Measurements from ENCODE around the gene C8B.

C8B gene

DNA sequence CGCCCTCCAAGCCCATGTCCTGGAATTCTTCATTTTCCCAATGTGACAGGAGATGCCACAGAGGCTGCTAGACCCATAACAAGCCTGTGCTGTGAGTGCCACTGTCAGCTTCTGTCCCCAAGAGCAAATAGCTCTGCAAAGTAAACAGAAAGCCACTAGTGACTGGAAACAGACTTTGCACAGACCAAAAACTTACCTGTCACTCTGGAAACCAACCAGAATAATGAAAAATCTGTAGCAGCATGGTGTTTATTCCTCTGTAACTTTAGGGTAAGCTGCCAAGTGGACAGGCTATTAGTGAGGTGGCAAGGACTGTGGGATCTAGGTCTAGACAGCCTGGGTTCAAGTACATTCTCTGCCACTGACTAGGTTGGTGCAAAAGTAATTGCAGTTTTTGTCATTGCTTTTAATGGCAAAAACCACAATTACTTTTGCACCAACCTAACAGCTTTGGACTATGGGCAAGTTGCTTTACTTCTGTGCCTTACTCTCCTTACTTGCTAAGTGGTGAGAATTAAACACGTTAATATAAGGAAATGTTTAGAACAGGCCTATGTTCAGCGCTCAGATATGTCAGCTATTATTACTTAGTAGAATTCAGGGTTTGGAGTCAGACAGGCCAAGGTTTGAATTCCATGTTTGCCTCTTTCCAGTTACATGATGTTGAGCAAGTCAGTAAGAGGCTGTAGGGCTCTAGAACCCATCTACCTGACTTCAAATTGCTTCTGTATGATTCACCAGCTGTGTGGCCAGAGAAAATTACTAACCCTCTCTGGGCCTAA is at the start of gene C8B:
Gene C8B, minus strand, starts transcription at position 100 of the 782 bp plus-strand sequence. Its CDS starts 67 bp downstream, at position 33.
- DNase-seq (ENCODE audit: low read depth in 2 of 2): no peak

DNA sequence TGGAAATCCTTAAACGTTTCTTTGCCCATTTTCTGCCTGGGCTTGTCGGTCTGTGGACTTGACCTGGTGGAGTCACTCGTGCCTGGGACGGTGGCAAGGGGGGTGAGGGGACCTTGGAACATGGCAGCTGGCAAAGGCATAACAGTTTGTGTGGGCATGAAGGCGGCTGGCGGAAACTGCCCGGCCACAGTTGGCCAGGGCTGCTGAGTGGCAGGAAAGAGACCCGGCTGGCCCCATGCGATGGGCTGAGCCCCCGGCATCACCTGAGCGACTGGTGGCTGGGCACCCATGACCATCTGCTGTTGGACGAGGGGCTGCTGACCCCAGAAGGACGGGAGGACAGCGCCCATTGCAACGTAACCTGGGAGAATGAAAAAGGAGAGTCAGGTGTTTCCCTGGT is 49.3 kb upstream of the C8B start:
- DNase-seq (ENCODE audit: low read depth in 2 of 2): no peak

DNA sequence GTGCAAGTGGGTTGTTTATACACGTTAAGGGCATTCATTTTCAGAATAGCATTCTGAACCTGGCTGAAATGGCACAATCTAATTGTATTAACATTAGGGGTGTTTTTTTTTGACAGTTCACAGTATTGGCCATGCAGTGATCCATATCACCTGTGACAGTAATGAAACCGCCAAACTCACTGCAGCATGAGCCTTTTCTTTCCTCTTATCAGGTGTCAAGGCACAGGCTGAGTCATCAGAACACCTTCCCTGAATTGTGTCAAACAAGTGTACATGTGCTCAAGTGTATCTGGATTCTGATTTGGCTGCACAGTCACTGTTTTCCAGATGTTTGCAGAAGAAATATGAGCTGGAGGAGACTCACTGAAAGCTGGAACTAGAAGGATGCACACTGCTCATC is 47.7 kb upstream of the C8B start:
- DNase-seq (ENCODE audit: low read depth in 2 of 2): no peak

DNA sequence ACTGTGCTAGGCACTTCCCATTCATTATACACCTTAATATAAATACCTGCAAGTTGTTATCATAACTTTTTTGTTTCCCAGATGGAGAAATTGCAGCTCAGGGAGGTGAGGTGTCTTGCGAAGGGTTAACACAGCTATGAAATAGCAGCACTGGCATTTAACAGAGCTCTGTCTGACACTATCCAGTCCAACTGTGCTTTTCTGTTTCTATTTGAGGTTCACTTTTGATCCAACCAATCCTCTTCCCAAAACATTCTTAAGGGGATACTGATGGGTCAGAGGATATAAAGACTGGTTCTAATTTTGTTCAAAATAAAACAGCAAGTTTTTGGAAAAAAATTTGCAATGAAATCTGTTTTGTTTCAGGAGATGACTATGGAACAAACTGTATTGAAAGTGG is 46.5 kb upstream of the C8B start:
- DNase-seq (ENCODE audit: low read depth in 2 of 2): no peak

DNA sequence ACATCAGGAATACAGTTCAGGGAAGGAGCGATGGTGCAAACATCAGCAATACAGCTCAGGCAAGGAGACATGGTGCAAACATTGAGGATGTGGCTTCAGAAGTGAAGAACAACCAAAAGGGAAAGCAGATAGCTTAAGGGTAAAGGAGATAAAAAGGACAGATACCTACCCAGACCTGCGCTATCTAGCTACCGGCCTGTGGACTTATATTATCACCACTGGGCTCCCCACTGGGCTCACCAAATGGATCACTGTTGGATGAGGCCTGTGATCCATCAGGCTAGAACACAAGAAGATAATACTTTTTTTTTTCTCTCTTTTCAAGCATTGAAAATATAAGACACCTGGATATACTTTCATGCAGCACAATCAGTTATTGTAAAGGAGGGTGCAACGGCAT is 44.7 kb upstream of the C8B start:
- DNase-seq (ENCODE audit: low read depth in 2 of 2): no peak

DNA sequence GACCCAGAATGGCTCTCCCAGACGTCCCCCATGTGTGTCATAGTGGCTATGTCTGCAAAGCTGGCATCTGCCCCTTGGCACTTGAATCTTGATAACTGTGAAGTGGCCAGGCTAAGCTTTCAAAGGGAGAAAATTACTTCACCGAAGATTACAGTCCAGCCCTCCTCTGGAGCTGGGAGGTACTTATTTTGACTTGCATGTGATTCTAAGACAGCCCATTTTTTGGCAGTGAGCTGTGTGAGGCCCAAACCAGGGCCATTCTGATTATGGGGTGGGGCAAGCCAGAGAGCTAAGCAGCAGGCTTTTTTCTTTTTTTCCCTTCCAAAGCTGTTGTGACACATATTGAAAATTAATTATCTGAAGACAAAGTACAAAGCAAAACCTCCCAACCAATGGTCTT is 42.1 kb upstream of the C8B start:
- DNase-seq (ENCODE audit: low read depth in 2 of 2): no peak

DNA sequence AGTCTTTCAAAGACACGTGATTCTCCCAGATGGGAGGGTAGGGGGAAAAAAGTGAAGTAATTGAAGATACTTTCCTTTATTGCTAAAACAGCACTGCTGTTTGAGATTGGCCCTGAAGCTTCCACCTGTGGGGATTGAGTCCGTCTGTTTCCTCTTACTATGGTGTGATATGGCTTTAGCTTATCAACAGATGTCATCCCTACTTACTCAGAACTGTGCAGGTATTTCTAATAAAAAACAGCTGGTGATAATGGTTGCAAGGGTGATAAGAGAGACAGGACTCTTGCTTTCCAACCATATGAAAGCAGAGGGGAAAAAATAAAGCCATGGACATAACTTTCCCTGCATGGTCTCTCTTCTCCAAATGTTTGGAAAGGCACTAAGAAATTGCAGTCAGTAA is 41.7 kb upstream of the C8B start:
- no peak for DNase-seq (ENCODE audit: low read depth in 2 of 2)

DNA sequence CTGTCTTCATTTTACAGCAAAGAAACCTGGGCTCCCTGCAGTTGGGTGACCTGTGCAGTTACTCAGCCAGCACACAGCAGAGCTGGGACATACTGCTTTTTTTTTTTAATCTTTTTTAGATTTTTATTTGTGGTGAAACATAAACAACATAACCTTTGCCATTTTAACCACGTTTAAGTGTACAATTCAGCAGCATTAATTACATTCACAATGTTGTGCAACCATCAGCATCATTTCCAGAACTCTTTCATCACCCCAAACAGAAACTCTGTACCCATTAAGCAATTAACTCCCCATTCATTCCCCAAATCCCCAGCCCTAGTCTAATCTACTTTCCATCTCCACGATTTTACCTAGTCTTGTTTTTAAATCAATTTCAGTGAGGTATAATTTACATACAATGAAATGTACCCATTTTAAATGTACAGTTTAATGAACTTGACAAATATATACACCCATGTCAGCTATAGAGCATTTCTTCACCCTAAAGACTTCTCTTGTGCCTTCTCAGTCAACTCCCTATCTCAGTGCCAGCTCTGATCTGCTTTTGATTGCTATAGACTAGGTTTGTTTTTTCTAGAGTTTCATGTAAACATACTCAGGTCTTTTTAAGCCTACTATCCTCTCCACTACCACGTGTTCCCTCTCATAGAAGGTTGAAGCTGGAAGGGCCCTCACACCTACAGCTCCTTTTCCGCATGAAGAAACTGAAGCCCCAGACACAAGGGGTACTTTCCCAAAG is 37.8 kb upstream of the C8B start:
- no peak for DNase-seq (ENCODE audit: low read depth in 2 of 2)

DNA sequence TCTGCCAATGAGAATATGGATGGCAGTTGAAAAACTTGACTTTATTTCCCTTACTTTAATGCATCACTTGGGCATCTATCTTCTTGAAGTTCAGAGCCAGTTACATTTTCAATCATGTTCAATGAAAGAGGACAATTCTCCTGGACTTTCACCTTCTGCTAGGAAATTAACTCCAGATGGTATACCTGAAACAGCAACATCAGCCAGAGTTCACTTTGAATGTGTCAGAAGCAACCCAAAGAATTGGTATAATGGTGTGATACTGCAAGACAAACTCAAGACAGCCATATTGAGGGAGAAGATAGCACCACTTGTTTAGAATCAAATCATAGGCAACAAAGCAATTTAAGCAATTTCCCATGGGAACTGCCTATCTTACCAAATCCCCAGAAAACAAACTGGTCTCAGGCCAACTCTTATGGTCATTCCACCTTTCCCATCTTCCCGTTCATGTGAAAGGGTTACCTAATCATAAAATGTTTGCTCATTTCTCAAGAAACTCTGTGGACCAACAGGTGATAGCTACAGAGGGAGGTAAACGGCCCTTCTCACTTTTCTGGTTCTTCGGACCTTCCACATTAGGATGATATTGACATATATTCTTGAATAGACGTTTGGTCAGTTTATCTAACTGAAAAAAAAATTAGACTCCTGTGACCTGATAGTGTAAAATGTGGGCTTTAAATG is 29.7 kb upstream of the C8B start:
- DNase-seq (ENCODE audit: low read depth in 2 of 2): no peak

DNA sequence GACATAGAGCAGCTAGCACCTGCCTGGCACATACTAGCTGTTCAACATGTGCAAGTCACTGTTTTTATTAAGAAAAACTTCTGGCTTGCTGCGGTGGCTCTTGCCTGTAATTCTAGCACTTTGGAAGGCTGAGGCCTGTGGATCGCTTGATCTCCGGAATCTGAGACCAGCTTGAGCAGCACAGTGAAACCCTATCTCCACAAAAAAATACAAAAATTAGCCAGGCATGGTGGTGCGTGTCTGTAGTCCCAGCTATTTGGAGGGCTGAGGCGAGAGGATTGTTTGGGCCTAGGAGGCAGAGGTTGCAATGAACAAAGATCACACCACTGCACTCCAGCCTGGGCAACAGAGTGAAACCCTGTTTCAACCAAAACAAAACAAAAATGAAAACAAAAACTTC is 27.7 kb upstream of the C8B start:
- DNase-seq (ENCODE audit: low read depth in 2 of 2): no peak

DNA sequence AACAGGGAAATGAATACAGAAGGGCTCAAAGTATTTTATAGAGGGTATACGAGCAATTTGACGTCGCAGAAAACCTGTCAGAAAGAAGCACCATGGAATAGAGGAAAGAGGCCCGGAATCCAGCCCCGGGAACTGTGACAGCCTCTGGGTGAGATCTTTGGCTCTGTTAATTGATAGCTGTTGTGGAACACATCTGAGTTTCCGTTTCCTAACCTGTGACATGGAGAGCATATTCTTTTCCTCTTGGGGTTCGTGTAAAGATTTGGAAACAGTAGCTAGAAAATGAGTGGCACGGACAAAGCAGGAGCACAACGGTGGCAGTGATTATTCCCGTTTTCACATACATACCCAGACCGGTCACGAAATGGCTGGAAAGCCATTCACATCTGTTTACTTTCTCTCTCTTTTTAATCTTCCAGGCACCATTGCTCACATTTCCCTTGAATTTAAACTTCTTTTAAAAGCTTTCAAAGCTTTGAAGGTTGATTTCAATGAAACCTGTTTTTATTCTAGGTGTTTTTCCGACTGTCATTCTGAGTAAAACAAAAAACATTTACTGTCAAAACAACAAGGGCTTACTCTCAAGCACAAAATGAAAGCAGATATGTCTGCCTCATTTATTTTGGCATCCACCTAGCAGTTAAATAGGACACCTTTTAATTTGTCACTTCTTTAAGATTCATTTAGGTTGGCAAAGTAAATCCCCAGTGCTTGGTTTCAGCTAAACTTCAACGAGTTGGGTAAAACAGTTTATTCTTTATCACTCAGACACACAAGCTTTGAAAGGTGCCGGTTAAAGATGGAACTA is 26.7 kb upstream of the C8B start:
- no peak for DNase-seq (ENCODE audit: low read depth in 2 of 2)

DNA sequence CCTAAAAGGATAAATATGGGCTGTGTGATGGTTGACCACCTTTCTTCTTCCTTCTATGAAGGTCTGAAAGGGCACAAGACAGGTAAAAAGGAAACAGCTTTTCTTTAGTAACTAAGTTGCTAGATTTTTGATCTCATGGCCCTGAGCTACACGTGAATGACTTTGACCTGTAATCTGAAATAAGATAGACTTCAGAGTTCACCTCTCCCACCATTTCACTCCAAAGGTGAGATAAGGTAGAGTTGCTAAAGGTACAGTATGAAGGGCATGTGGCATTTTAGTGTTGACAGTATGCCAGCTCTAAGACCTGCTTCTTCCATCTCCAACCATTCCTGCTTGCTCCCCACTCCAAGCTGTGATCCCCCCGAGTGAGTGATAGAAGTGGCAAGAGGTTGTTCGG is 25.8 kb upstream of the C8B start:
- no peak for DNase-seq (ENCODE audit: low read depth in 2 of 2)

DNA sequence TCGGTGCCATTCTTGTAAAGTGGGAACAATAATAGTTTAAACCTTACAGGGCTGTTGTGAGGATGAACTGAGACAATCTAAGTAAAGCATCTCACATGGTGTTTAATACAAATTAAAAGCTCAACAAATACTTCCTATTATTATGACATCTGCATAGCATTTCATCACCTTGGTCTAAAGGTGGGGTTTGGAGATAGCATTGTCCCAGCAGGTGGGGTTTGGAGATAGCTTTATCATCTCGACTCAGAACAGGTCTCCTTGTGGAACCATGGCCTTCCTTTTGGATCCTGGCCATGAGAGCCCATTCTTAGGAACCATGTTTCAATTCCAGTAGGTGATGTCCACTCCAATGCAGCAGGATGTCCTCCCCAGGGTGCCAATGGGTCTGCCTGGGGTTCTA is 20.6 kb upstream of the C8B start:
- no peak for DNase-seq (ENCODE audit: low read depth in 2 of 2)

DNA sequence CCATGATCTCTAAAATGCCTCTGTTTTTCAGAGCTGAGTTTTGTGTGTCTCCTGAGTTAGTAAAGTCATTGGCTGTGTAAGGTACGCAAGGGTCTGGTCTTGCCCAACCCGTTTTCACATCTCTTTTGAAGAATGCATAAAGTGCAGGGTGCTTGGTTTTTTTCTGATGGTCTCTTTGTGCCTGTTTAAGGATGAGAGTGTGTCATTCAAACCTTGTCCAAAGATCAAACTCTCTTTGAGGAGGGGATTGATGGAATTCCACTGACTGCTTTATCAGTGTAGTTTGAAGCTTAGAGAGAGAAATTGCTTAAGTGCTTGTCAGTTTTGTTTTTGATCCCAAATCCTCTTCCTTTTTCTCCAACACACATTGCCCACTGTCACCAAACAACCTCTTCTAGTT is 20.0 kb upstream of the C8B start:
- DNase-seq (ENCODE audit: low read depth in 2 of 2): no peak

DNA sequence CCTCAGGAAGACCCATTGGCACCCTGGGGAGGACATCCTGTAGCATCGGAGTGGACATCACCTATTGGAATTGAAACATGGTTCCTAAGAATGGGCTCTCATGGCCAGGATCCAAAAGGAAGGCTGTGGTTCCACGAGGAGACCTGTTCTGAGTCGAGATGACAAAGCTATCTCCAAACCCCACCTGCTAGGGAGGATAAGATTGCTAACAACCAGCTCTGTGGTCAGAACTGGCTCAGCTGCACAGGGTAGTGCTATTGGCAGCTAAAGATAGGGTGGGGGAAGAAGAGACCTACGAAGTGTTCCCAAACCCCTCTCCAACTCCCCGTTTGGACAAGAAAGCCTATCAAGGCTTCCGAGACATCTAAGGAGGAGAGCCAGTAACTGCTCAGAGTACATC is 17.7 kb upstream of the C8B start:
- no peak for DNase-seq (ENCODE audit: low read depth in 2 of 2)

DNA sequence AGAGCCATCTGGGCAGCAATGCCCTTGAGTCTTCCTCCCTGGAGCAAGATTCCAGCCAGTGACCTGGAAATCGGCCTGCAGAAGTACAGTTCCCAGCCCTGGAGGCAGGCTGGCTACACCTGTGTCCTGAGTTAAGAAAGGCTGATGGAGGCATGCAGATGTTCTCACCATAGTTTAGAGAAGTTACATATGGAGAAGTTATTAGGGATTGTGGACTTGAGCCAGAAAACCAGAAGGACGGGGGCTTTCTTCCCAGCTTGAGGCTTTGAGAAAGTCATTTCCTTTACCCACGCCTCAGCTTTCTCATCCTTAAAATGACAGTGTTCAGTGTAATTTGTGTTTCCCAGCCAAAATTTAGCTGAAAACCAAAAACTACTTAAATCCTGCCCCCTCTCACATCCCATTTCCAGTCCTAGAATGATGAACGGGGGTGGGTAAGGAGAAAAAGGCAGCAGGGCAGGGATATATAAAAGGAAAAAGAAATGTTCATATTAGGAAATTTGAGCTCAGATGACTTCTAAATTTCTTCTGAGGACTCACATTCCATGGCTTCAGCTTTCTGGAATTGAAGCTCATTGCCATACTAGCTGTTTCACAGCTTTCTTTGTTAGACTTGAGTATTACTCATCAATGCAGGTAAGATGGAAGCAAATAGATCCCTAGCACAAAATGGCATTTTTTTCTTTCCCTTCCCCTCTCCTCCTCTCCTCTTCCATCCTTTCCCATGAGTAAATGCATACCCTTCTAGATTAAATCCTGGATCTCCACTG is 14.4 kb upstream of the C8B start:
- DNase-seq (ENCODE audit: low read depth in 2 of 2): no peak

DNA sequence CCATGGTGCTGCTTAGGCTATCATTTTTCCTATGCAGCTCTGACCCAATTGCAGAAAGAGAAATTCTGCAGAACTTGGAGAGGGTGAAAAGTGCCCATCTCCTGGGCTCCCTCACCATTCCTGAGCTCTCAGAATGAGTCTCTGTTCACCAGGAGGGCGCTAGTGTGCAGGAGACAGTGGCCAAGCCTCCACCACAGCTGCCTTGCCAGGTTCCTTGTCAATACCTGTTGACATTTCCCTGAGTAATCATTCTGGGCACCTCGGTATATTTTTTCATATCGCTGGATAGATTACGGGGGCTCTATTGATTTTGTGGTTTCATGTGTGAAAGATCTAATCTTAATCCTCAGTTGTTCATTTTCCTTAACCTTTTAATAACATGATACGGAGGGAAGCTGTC is 13.0 kb upstream of the C8B start:
- no peak for DNase-seq (ENCODE audit: low read depth in 2 of 2)

DNA sequence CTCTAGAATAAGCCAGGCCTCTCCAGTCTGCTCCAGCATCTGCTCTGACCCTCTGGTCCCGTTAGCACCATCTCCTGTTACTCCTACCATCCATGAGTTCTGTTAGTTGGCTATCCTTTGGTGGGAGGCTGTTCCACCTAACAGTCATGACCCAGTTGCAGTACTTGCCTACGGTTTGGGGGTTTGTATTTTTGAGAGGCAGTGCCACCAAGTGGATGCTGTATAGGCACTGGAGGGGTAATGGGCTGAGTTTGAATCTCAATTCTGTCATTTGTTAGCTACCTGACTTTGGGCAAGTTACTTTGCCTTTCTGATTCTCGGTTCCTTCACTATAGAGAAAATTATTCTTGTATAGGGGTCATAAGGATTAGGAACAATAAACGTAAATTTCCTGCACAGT is 12.1 kb upstream of the C8B start:
- no peak for DNase-seq (ENCODE audit: low read depth in 2 of 2)

DNA sequence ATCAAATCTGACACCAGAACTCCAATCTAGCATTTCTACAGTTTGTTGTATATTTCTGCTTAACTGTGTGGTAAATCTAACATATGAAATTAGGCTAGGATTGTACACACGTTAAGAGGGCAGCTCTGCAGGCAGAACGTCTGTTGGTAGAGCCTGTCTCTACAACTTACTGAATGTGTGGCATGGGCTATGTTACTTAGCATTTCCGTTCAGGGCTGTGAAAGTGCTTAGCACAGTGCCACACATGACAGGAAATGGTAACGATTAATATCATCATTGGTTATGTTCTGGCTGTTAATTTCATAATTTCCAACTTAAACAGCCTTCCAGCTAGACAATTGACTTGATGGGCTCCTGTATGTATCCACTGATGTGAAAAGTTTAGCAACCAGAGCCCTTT is 9.6 kb upstream of the C8B start:
- no peak for DNase-seq (ENCODE audit: low read depth in 2 of 2)

DNA sequence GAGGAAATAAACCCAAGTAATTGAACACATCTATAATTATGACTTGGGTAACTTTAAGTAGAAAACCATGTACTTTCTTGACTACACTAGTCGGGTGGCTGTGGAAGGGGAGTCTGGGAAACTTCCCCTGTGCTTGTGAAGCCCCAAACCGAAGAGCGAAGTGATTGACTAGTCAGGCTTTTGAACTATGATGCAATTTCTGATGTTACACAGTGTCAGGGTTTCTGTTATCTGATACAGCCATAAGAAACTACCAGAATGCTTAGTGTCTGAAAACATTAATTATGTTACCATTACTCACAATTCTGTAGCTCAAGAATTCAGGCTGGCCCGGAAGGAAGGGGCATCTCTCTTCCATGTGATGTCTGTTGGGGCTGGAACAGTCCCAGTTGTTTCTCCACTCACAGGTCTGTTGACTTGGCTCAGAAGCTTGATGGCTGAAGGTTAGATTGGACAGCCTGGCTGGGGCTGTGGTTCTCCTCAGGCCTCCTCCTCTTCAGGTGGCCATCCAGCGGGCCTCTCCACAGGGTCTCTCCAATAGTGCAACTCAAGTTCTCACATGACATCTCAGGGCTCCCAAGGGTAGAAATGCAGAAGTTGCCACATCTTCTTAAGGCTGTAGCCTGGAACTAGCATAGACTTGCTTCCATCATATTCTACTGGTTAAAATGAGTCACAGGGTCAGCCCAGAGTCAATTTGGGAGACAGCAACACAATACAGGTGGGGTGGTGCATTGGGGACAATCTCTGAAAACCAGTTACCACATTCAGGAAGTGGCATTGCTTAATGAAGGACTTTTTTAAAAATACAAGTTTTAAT is 8.3 kb upstream of the C8B start:
- DNase-seq (ENCODE audit: low read depth in 2 of 2): no peak
